ENCODE data around the gene PLPP2.

The PLPP2 gene

GRCh38 chr19:291561-292280 is 518 bp upstream of the PLPP2 start:
- TF ChIP-seq POLR2AphosphoS5 (IDR thresholded peaks at IDR 0.05; ENCODE audit: low read depth, low read length), result no peak
- no peak for TF ChIP-seq TAF1 (IDR thresholded peaks at IDR 0.05; ENCODE audit: borderline replicate concordance, insufficient read depth, low read length)
- no peak for TF ChIP-seq SIN3A (IDR thresholded peaks at IDR 0.05; ENCODE audit: borderline replicate concordance, insufficient read depth, low read length)
- TF ChIP-seq REST (IDR thresholded peaks at IDR 0.05; ENCODE audit: insufficient read depth in 1 of 2, low read depth in 2 of 2, low read length in 2 of 2), result no peak
- TF ChIP-seq FOXP2 (optimal IDR thresholded peaks at IDR 0.05; ENCODE audit: borderline replicate concordance, extremely low read depth, extremely low read length, insufficient read depth), result no peak

GRCh38 chr19:290372-291005 is 714 bp downstream of the PLPP2 start:
- TF ChIP-seq TAF1 (IDR thresholded peaks at IDR 0.05; ENCODE audit: borderline replicate concordance, insufficient read depth, low read length) (no peak), FOXP2 (optimal IDR thresholded peaks at IDR 0.05; ENCODE audit: borderline replicate concordance, extremely low read depth, extremely low read length, insufficient read depth) (peak; percentile 17)

GRCh38 chr19:289651-290371 is 1.4 kb downstream of the PLPP2 start:
- TF ChIP-seq POLR2AphosphoS5 (IDR thresholded peaks at IDR 0.05; ENCODE audit: low read depth, low read length), result no peak
- TF ChIP-seq FOXP2 (optimal IDR thresholded peaks at IDR 0.05; ENCODE audit: borderline replicate concordance, extremely low read depth, extremely low read length, insufficient read depth), result peak; percentile 24
- no peak for TF ChIP-seq SIN3A (IDR thresholded peaks at IDR 0.05; ENCODE audit: borderline replicate concordance, insufficient read depth, low read length)
- no peak for TF ChIP-seq REST (IDR thresholded peaks at IDR 0.05; ENCODE audit: insufficient read depth in 1 of 2, low read depth in 2 of 2, low read length in 2 of 2)

- TF ChIP-seq TAF1 (IDR thresholded peaks at IDR 0.05; ENCODE audit: borderline replicate concordance, insufficient read depth, low read length), result no peak
- no peak for TF ChIP-seq SIN3A (IDR thresholded peaks at IDR 0.05; ENCODE audit: borderline replicate concordance, insufficient read depth, low read length)
- TF ChIP-seq POLR2AphosphoS5 (IDR thresholded peaks at IDR 0.05; ENCODE audit: low read depth, low read length), result no peak
- TF ChIP-seq REST (IDR thresholded peaks at IDR 0.05; ENCODE audit: insufficient read depth in 1 of 2, low read depth in 2 of 2, low read length in 2 of 2), result no peak
- TF ChIP-seq FOXP2 (optimal IDR thresholded peaks at IDR 0.05; ENCODE audit: borderline replicate concordance, extremely low read depth, extremely low read length, insufficient read depth), result no peak
Observed at GRCh38 chr19:288911-289310, 2.3 kb downstream of the PLPP2 start.

GRCh38 chr19:287381-287871 is 3.8 kb downstream of the PLPP2 start:
- TF ChIP-seq FOXP2 (optimal IDR thresholded peaks at IDR 0.05; ENCODE audit: borderline replicate concordance, extremely low read depth, extremely low read length, insufficient read depth), result no peak
- no peak for TF ChIP-seq REST (IDR thresholded peaks at IDR 0.05; ENCODE audit: insufficient read depth in 1 of 2, low read depth in 2 of 2, low read length in 2 of 2)
- TF ChIP-seq SIN3A (IDR thresholded peaks at IDR 0.05; ENCODE audit: borderline replicate concordance, insufficient read depth, low read length), result no peak
- TF ChIP-seq TAF1 (IDR thresholded peaks at IDR 0.05; ENCODE audit: borderline replicate concordance, insufficient read depth, low read length), result no peak
- TF ChIP-seq POLR2AphosphoS5 (IDR thresholded peaks at IDR 0.05; ENCODE audit: low read depth, low read length), result no peak
